Measurements from ENCODE around the gene HCFC2. TPM values are rescaled to one million over a fixed set of nuclear protein-coding genes. Genes with fewer than 3 reads are reported as not detected.

HCFC2 gene
- total RNA-seq, 1 experiment from 2014 or later: 8.5 TPM

DNA sequence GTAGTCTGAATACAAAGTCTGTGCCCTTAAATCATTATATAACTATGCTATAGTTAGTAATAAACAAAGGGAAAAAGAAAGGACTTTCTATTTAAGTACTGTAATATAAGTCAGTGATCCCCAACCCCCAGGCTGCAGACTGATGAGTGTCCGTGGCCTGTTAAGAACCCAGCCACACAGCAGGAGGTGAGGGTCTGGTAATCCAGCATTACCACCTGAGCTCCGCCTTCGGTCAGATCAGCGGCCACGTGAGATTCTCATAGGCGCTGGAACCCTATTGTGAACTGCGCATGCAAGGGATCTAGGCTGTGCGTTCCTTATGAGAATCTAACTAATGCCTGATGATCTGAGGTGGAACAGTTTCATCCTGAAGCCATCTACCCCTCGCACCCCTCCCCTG lies 58.0 kb downstream of the HCFC2 start:
- in situ Hi-C loops (cut with HindIII; ENCODE audit: low pct_unique_long_range_greater_than_20kb, low sequenced_read_pairs): no loop called here
- CTCF ChIA-PET: no interaction called here

DNA sequence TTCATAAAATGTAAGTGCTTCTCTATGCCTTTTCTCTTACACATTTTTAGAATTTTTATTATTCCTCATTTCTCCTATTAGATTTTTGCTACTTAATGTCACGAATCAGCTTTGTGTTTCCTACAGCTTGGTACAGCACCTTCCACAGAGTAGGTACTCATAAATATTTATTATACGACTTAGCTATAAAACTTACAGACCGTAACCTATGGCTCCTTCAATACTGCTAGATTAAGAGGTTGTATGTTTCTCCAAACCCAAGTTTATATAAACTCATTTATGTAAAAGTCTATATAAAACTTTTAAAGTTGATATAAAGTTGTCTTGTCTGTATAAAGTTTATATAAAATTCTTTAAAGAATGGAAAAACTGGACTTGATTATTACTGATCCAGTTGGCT lies 62.2 kb downstream of the HCFC2 start:
- Histone ChIP-seq H3K9me3 (ENCODE audit: control insufficient read depth, insufficient read depth, low read depth, low read length) (no peaks in the 10 kb centered on the region), H3K4me3 (ENCODE audit: low read depth in 2 of 2, low read length in 2 of 2) (no peak overlapping the region), H3K27ac (ENCODE audit: low read length) (no peak overlapping the region), H3K4me1 (ENCODE audit: control insufficient read depth, insufficient read depth, low read length) (peaks cover 4% of the 10 kb centered on the region; the same call in 1 of the 2 replicates), H3K27me3 (ENCODE audit: control insufficient read depth, insufficient read depth, low read length) (no peaks in the 10 kb centered on the region), H3K36me3 (ENCODE audit: control insufficient read depth, insufficient read depth, low read length) (peaks cover 40% of the 10 kb centered on the region)
- in situ Hi-C loops (cut with HindIII; ENCODE audit: low pct_unique_long_range_greater_than_20kb, low sequenced_read_pairs): no loop called here
- DNase-seq (ENCODE audit: low read depth, low spot score): no peak
- intact Hi-C loops (cut with micrococcal nuclease; ENCODE audit: unreplicated experiment): no loop called here
- ChIA-PET POLR2A (interaction anchor here (0.6 kb wide), 2 partner anchors 91 to 169 kb away, joined by 4 to 15 read pairs; no protein-coding TSS in a partner anchor), CTCF (no interaction called here)
- no peak for ATAC-seq
- TF ChIP-seq SIN3A (IDR thresholded peaks at IDR 0.05; ENCODE audit: borderline replicate concordance, insufficient read depth, low read depth, low read length) (no peak), TCF7L2 (IDR thresholded peaks at IDR 0.05; ENCODE audit: low read depth, low read length) (no peak), POLR2AphosphoS5 (IDR thresholded peaks at IDR 0.05; ENCODE audit: low read depth, low read length) (no peak)
- TF ChIP-seq, protein P1, sequence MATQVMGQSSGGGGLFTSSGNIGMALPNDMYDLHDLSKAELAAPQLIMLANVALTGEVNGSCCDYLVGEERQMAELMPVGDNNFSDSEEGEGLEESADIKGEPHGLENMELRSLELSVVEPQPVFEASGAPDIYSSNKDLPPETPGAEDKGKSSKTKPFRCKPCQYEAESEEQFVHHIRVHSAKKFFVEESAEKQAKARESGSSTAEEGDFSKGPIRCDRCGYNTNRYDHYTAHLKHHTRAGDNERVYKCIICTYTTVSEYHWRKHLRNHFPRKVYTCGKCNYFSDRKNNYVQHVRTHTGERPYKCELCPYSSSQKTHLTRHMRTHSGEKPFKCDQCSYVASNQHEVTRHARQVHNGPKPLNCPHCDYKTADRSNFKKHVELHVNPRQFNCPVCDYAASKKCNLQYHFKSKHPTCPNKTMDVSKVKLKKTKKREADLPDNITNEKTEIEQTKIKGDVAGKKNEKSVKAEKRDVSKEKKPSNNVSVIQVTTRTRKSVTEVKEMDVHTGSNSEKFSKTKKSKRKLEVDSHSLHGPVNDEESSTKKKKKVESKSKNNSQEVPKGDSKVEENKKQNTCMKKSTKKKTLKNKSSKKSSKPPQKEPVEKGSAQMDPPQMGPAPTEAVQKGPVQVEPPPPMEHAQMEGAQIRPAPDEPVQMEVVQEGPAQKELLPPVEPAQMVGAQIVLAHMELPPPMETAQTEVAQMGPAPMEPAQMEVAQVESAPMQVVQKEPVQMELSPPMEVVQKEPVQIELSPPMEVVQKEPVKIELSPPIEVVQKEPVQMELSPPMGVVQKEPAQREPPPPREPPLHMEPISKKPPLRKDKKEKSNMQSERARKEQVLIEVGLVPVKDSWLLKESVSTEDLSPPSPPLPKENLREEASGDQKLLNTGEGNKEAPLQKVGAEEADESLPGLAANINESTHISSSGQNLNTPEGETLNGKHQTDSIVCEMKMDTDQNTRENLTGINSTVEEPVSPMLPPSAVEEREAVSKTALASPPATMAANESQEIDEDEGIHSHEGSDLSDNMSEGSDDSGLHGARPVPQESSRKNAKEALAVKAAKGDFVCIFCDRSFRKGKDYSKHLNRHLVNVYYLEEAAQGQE (IDR thresholded peaks at IDR 0.05; ENCODE audit: insufficient read depth in 1 of 2, low read depth in 2 of 2, low read length in 1 of 2): no peak
- TF ChIP-seq, protein P2, sequence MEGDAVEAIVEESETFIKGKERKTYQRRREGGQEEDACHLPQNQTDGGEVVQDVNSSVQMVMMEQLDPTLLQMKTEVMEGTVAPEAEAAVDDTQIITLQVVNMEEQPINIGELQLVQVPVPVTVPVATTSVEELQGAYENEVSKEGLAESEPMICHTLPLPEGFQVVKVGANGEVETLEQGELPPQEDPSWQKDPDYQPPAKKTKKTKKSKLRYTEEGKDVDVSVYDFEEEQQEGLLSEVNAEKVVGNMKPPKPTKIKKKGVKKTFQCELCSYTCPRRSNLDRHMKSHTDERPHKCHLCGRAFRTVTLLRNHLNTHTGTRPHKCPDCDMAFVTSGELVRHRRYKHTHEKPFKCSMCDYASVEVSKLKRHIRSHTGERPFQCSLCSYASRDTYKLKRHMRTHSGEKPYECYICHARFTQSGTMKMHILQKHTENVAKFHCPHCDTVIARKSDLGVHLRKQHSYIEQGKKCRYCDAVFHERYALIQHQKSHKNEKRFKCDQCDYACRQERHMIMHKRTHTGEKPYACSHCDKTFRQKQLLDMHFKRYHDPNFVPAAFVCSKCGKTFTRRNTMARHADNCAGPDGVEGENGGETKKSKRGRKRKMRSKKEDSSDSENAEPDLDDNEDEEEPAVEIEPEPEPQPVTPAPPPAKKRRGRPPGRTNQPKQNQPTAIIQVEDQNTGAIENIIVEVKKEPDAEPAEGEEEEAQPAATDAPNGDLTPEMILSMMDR (IDR thresholded peaks at IDR 0.05): no peak
- no TSS peak for BruUV-seq (replicated peaks)

More for the DNA sequence above, 58.0 kb downstream of the HCFC2 start:
- no TSS peak for BruUV-seq (replicated peaks)
- TF ChIP-seq POLR2AphosphoS5 (IDR thresholded peaks at IDR 0.05; ENCODE audit: low read depth, low read length): no peak
- TF ChIP-seq TCF7L2 (IDR thresholded peaks at IDR 0.05; ENCODE audit: low read depth, low read length): no peak
- TF ChIP-seq, protein P1 (IDR thresholded peaks at IDR 0.05; ENCODE audit: insufficient read depth in 1 of 2, low read depth in 2 of 2, low read length in 1 of 2): no peak
- TF ChIP-seq, protein P2 (IDR thresholded peaks at IDR 0.05): no peak
- H3K4me1 ChIP-seq (ENCODE audit: control insufficient read depth, insufficient read depth, low read length): peaks cover 7% of the 10 kb centered on the region; the same call in 1 of the 2 replicates
- intact Hi-C loops (cut with micrococcal nuclease; ENCODE audit: unreplicated experiment): no loop called here
- H3K4me3 ChIP-seq (ENCODE audit: low read depth in 2 of 2, low read length in 2 of 2): no peak overlapping the region
- no peak overlapping the region for H3K27ac ChIP-seq (ENCODE audit: low read length)
- POLR2A ChIA-PET: no interaction called here
- DNase-seq (ENCODE audit: low read depth, low spot score): no peak
- H3K27me3 ChIP-seq (ENCODE audit: control insufficient read depth, insufficient read depth, low read length): no peaks in the 10 kb centered on the region
- H3K9me3 ChIP-seq (ENCODE audit: control insufficient read depth, insufficient read depth, low read depth, low read length): no peaks in the 10 kb centered on the region
- H3K36me3 ChIP-seq (ENCODE audit: control insufficient read depth, insufficient read depth, low read length): peaks cover 41% of the 10 kb centered on the region
- ATAC-seq: no peak

All from Panc1 (cell line).